Rectal smooth muscle tissue (tissue), 1 donor: ENCODE data around the gene CLEC18C.
"Not testable (repeated sequence)": the region's sequence is repeated elsewhere in the genome, so short reads cannot be mapped to it uniquely, and the experiment has no call there.

Experiments
- H3K27ac ChIP-seq: one replicate; pipeline ENCODE4 v1.7.0; 2013; ENCODE audit warnings: low read depth, low read length, inconsistent platforms
- H3K27me3 ChIP-seq: one replicate; pipeline ENCODE4 v1.7.0; 2013; ENCODE audit warnings: low read length; ENCODE audit not compliant: control insufficient read depth, insufficient read depth
- H3K36me3 ChIP-seq: one replicate; pipeline ENCODE4 v1.7.0; 2013; ENCODE audit warnings: low read length; ENCODE audit not compliant: control insufficient read depth, insufficient read depth
- H3K4me1 ChIP-seq: one replicate; pipeline ENCODE4 v1.7.0; 2013; ENCODE audit warnings: low read length; ENCODE audit not compliant: control insufficient read depth, insufficient read depth
- H3K4me3 ChIP-seq: one replicate; pipeline ENCODE4 v1.7.0; 2013; ENCODE audit warnings: low read length
- H3K9ac ChIP-seq: one replicate; pipeline ENCODE4 v1.7.0; 2013; ENCODE audit warnings: low read length

CLEC18C gene

DNA sequence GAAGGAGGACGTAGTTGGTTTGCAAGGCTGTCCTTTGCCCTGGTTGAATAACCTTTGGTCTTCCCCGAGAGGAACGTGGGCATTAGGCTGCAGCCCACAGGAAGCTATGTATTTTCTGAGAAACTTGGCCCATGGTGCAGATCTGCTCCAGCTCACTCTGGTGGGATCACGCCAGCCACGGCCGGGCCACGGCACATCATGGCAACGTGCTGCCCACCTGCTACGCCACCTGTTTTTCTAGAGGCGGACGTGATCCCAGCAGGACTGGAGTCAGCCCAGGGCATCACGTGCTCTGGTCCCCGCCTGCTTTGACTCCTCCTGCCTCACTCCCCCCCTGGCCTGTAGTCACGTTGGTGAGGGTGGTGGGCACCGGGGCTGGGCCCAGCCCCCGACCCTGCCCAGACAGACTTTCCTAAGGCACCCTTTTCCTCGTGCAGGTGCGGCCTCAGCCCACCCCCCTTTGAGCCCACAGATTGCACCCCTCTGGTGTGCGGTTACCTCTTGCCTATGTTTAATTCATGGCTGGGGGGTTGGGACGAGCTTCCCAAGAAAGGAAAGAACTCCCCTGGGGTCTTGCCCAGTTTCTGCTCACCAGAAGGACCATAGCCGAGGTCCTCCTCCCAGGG lies at the start of gene CLEC18C:
TSS of gene CLEC18C (plus strand) at position 576 of the 626 bp plus-strand sequence. CDS start 492 bp downstream, outside the sequence.
- not testable (repeated sequence) for H3K9ac ChIP-seq, H3K4me3 ChIP-seq, H3K36me3 ChIP-seq, H3K27ac ChIP-seq, H3K4me1 ChIP-seq, H3K27me3 ChIP-seq

DNA sequence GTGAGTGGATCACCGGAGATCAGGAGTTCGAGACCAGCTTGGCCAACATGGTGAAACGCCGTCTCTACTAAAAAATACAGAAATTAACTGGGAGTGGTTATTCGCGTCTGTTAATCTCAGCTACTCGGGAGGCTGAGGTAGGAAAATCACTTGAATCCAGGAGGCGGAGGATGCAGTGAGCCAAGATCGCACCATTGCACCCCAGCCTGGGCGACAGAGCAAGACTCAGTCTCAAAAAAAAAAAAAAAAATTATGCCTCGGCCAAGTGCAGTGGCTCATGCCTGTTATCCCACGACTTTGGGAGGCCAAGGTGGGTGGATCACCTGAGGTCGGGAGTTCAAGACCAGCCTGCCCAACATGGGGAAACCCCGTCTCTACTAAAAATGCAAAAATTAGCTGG lies 49.8 kb upstream of the CLEC18C start:
- H3K9ac ChIP-seq, H3K4me1 ChIP-seq, H3K27me3 ChIP-seq, H3K4me3 ChIP-seq, H3K27ac ChIP-seq: not testable (repeated sequence)
- peaks cover 12% of the 10 kb centered on the region for H3K36me3 ChIP-seq

DNA sequence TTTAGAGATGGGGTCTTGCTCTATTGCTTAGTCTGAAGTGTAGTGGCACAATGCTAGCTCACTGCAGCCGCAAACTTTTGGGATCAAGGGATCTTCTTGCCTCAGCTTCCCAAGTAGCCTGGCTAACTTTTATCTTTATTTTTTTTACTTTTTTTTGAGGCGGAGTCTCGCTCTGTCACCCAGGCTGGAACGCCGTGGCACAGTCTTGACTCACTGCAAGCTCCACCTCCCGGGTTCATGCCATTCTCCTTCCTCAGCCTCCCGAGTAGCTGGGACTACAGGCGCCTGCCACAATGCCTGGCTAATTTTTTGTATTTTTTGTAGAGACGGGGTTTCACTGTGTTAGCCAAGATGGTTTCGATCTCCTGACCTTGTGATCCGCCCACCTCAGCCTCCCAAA lies 47.4 kb upstream of the CLEC18C start:
- H3K27me3 ChIP-seq, H3K27ac ChIP-seq, H3K4me3 ChIP-seq, H3K9ac ChIP-seq, H3K4me1 ChIP-seq: not testable (repeated sequence)
- H3K36me3 ChIP-seq: peaks cover 14% of the 10 kb centered on the region

DNA sequence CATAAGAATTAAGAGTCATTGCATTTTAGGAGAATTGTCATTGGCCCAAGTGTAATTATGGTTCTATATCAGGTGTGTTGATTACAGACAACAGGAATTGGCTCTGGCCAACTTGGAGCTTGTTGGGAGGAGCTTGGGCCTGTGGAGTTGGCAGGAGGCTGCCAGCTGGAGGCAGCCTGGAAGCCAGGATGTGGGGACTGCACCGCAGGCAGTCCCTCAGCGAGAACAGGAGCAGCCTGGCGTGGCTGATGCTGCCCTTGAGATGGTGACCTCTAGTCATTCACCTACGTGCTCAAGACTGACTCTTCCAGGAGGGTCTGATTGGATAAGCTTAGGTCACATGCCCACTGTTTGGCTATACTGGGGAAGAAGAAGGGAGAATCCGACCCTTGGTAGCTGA lies 45.9 kb upstream of the CLEC18C start:
- H3K27me3 ChIP-seq, H3K4me1 ChIP-seq, H3K4me3 ChIP-seq, H3K9ac ChIP-seq, H3K27ac ChIP-seq: not testable (repeated sequence)
- peaks cover 17% of the 10 kb centered on the region for H3K36me3 ChIP-seq

DNA sequence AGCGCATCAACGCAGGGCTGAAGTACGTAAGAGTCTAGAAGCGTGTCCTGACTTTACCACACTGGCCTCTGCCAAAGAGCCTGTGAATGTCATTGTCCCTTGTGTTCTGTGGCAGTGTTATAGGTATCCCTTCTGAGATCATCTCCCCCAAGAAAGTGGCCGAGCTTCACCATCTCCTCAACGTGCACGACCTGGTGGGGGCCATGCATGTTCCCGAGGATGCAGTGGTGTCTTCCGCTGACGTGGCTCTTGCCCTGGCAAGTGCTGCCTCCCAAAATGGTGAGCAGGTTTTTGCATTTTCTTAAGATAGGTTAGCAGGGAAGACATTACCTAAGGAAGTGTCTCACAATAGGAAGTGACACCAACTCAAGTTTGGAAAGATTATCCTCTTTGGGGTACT lies 44.7 kb upstream of the CLEC18C start:
- not testable (repeated sequence) for H3K4me1 ChIP-seq, H3K27ac ChIP-seq, H3K4me3 ChIP-seq, H3K27me3 ChIP-seq, H3K9ac ChIP-seq
- H3K36me3 ChIP-seq: peaks cover 16% of the 10 kb centered on the region

DNA sequence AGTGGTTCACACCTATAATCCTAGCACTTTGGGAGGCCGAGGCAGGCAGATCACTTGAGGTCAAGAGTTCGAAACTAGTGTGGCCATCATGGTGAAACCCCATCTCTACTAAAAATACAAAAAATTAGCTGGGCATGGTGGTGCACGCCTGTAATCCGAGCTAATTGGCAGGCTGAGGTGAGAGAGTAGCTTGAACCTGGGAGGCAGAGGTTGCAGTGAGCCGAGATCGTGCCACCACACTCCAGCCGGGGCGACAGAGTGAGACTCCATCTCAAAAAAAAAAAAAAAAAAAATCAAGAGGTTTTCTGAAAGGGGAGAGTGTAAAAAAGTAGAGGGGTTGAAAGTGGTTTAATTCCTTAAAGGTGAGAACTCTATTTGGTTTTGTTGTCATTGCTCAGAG lies 37.8 kb upstream of the CLEC18C start:
- H3K27ac ChIP-seq, H3K9ac ChIP-seq, H3K4me3 ChIP-seq, H3K4me1 ChIP-seq, H3K27me3 ChIP-seq: not testable (repeated sequence)
- H3K36me3 ChIP-seq: peaks cover 11% of the 10 kb centered on the region

DNA sequence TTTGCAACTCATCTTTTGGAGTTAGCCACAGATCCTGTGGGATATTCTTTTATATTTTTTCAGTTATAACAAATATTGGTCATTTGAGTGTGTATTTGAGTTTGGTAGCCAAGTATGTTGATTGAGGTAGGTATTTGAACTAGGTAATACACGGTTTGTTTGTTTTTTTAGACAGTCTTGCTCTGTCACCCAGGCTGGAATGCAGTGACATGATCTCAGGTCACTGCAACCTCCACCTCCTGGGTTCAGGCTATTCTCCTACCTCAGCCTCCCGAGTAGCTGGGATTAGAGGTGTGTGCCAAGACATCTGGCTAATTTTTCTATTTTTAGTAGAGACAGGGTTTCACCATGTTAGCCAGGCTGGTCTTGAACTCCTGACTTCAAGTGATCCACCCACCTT lies 37.0 kb upstream of the CLEC18C start:
- H3K27me3 ChIP-seq, H3K36me3 ChIP-seq, H3K27ac ChIP-seq: not testable (repeated sequence)

DNA sequence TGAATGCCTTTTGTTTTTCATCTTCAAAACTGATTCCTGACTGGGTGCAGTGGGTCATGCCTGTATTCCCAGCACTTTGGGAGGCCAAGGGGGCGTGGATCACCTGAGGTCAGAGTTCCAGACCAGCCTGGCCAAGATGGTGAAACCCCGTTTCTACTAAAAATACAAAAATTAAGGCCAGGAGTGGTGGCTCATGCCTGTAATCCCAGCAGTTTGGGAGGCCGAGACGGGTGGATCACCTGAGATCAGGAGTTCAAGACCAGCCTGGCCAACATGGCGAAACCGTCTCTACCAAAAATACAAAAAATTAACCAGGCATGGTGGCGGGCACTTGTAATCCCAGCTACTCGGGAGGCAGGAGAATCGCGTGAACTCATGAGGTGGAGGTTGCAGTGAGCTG lies 30.8 kb upstream of the CLEC18C start:
- H3K4me1 ChIP-seq, H3K9ac ChIP-seq, H3K36me3 ChIP-seq, H3K27me3 ChIP-seq, H3K4me3 ChIP-seq, H3K27ac ChIP-seq: not testable (repeated sequence)

More for the DNA sequence above, 37.0 kb upstream of the CLEC18C start:
- not testable (repeated sequence) for H3K4me1 ChIP-seq, H3K9ac ChIP-seq, H3K4me3 ChIP-seq

DNA sequence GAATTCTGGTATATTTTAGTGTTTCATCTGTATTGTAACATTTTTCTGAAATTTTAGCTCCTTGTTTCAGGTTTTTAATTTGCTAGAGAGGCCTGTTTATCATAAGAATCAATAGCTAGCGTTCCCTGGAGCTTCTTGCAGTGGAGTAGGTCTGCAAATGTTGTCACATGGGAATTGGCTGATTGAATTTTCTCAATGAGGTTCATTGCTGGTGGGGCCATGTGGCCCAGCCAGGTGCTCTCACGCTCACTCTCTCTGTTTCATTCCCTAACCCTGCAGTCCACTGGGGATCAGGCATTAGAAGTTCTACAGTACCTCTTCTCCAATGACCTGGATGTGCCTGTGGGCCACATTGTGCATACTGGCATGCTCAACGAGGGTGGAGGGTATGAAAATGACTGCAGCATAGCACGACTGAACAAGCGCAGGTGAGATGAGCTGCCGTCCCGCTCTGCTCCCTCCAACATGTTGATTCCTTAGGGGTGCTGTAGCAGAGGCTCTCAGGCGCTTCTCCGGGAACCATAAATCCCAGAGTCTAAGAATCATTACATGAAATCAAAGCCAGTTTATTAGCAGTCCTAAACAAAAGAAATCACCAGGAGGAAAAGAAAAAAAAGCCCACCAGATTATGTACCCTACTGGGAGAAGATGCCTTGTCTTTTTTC lies 30.2 kb upstream of the CLEC18C start:
- H3K27me3 ChIP-seq, H3K4me3 ChIP-seq, H3K9ac ChIP-seq, H3K27ac ChIP-seq, H3K36me3 ChIP-seq, H3K4me1 ChIP-seq: not testable (repeated sequence)

DNA sequence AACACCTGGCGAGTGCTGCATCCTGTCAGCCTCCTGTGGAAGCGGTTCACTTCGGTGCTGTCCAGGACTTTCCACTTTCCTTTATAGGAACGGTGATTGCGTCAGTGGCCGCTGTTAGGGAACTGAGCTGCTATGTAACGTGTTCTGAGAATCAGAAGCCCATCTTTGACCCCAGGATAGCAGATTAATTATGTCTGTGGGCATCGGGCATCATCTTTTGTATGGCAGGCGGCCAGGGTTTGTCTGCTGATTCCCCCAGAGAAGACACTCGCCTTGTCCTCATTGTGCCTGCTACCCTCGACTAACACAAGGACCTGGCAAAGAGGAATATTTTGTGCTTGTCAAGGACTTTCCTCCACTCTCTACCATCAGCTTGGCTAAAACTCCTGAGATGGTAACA lies 25.7 kb upstream of the CLEC18C start:
- H3K27me3 ChIP-seq, H3K4me1 ChIP-seq, H3K4me3 ChIP-seq, H3K9ac ChIP-seq, H3K27ac ChIP-seq: not testable (repeated sequence)
- H3K36me3 ChIP-seq: peaks cover 20% of the 10 kb centered on the region

DNA sequence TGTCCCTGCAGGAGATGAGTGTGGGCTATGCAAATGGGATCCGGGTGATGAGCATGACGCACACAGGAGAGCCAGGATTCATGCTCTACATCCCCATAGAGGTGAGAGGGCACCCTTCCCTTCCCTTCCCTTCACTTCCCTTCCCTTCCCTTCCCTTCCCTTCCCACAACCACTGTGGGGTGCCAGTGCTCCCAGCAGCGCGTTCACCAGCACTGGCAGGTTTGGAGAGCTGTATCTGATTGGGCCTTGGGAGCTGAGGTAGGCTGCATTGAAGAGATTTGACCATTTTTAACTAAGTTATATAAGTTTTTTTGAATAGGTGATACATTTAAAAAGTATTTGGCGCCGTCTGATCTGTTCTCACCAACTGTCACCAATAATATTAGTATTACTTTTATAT lies 25.1 kb upstream of the CLEC18C start:
- H3K4me3 ChIP-seq, H3K27ac ChIP-seq, H3K9ac ChIP-seq, H3K27me3 ChIP-seq, H3K4me1 ChIP-seq: not testable (repeated sequence)
- peaks cover 20% of the 10 kb centered on the region for H3K36me3 ChIP-seq

DNA sequence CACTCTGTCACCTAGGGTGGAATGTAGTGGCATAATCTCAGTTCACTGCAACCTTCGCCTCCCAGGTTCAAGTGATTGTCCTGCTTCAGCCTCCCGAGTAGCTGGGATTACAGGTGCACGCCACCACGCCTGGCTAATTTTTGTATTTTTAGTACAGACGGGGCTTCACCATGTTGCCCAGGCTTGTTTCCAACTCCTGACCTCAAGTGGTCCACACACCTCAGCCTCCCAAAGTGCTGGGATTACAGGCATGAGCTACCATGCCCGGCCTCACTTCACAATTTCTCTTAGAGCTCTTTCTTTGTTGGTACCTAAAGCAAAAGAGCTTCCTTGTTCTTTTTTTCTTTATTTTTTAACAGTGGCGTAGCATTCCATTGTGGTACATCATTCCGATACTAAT lies 24.3 kb upstream of the CLEC18C start:
- H3K4me3 ChIP-seq: not testable (repeated sequence)

DNA sequence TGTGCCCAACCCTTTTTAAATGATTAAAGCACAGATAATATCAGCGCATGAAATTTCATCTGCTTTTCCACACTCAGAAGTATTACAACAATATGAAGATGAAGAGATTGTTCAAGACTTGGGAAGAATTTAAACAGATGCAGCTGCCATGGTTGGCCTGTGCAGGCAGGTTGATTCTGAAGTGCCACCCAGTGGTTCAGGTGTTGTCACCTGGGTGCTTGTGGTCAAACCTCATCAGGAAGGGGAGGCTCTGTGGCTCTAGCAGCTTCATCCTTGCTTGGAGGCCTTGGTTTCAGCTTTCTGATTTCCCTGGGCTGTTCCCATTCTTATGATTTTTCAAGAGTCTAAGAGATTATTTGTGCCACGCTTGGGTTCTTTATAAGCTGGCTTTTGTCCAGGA lies 22.2 kb upstream of the CLEC18C start:
- H3K36me3 ChIP-seq: peaks cover 26% of the 10 kb centered on the region
- no peaks in the 10 kb centered on the region for H3K4me1 ChIP-seq
- H3K27ac ChIP-seq: no peak overlapping the region
- no peaks in the 10 kb centered on the region for H3K27me3 ChIP-seq
- no peak overlapping the region for H3K4me3 ChIP-seq
- no peak overlapping the region for H3K9ac ChIP-seq

More for the DNA sequence above, 24.3 kb upstream of the CLEC18C start:
- not testable (repeated sequence) for H3K27me3 ChIP-seq, H3K9ac ChIP-seq, H3K4me1 ChIP-seq, H3K27ac ChIP-seq
- H3K36me3 ChIP-seq: peaks cover 20% of the 10 kb centered on the region
